HCT116 (cell line): ENCODE data around the gene ACVR1. TPM values are rescaled to one million over a fixed set of nuclear protein-coding genes. Genes with fewer than 3 reads are reported as not detected.

Experiments used
- ATAC-seq: fragments of 200-7000 bp; cut with Tn5 transposase; 2 replicates; pipeline ENCODE4 v1.9.1; 2020; ENCODE audit warnings: mild to moderate bottlenecking, moderate library complexity
- BruUV-seq: library from RNA; stranded (reverse); fragments of 400-500 nt; replicated peaks from 2 replicates; lab custom pipeline; 2021; lab: Mats Ljungman, UMichigan
- CTCF ChIA-PET: fragments of 300-600 bp; sonication (Branson Sonifier 250); formaldehyde crosslinking; loops from one replicate; lab custom pipeline; 2021; ENCODE audit warnings: antibody characterized with exemption; lab: Charles Lee
- POLR2A ChIA-PET: fragments of 300-600, 350-600 bp; sonication (Branson Sonifier 250); formaldehyde crosslinking; loops from one replicate; lab custom pipeline; 2021; ENCODE audit warnings: antibody characterized with exemption; lab: Charles Lee
- RAD21 ChIA-PET, 2 experiments: fragments of 300-600 bp; sonication (Branson Sonifier 250); formaldehyde crosslinking; loops; one replicate each; lab custom pipeline; 2023; ENCODE audit warnings: low total read pairs in 2 of 2; ENCODE audit not compliant: uncharacterized antibody in 2 of 2, unreplicated experiment in 2 of 2, low non-redundant PET in 1 of 2; lab: Charles Lee
- DNase-seq: peaks from one replicate; pipeline ENCODE4 v3.0.0-alpha.2; 2010; ENCODE audit warnings: low read depth, low spot score
- H2AFZ ChIP-seq: fragments of 200-600 bp; shearing (Covaris generic), sonication (generic); 2 replicates; pipeline ENCODE4 v1.6.1; 2017; ENCODE audit warnings: low read depth, mixed run types, mixed read lengths, antibody characterized with exemption, low read length; ENCODE audit not compliant: poor library complexity, severe bottlenecking
- H3K27ac ChIP-seq: 2 replicates; pipeline ENCODE4 v1.5.1; 2012; ENCODE audit warnings: low read depth, low read length
- H3K27me3 ChIP-seq: fragments of 200-600 bp; sonication (generic); 2 replicates; pipeline ENCODE4 v1.6.1; 2016; ENCODE audit warnings: mixed run types, low read length, mixed read lengths; ENCODE audit not compliant: insufficient read depth
- H3K36me3 ChIP-seq, 2 experiments: fragments of 200-500 bp in 1 of 2; fragments of 200-600 bp in 1 of 2; sonication (Bioruptor generic) in 1 of 2; sonication (generic) in 1 of 2; 2 replicates each; pipeline versions ENCODE4 v1.5.1 to v1.6.1; 2014 to 2016; ENCODE audit warnings: low read length in 2 of 2, inconsistent platforms in 1 of 2, mixed read lengths in 1 of 2, mixed run types in 1 of 2; ENCODE audit not compliant: insufficient read depth in 2 of 2, control insufficient read depth in 1 of 2
- H3K4me1 ChIP-seq, 2 experiments: fragments of 200-600 bp in 1 of 2; sonication (generic) in 1 of 2; 2 replicates each; pipeline versions ENCODE4 v1.5.1 to v1.6.1; 2012 to 2017; ENCODE audit warnings: low read length in 2 of 2, inconsistent platforms in 1 of 2, mild to moderate bottlenecking in 1 of 2, mixed read lengths in 1 of 2, mixed run types in 1 of 2, moderate library complexity in 1 of 2; ENCODE audit not compliant: insufficient read depth in 2 of 2, control insufficient read depth in 1 of 2
- H3K4me2 ChIP-seq: fragments of 200-600 bp; sonication (generic); 2 replicates; pipeline ENCODE4 v1.6.1; 2017; ENCODE audit warnings: mixed run types, low read length, mixed read lengths
- H3K4me3 ChIP-seq, 2 experiments: fragments of 200-600 bp in 1 of 2; sonication (generic) in 1 of 2; replicated peaks in 1 of 2; 2 replicates each; pipeline ENCODE4 v1.5.1; 2011 to 2016; ENCODE audit warnings: low read length in 2 of 2, control low read depth in 1 of 2, low read depth in 1 of 2, mild to moderate bottlenecking in 1 of 2, mixed read lengths in 1 of 2, mixed run types in 1 of 2
- H3K79me2 ChIP-seq: fragments of 200-600 bp; sonication (generic); 2 replicates; pipeline ENCODE4 v1.6.1; 2017; ENCODE audit warnings: mild to moderate bottlenecking, mixed run types, low read length, moderate library complexity, mixed read lengths; ENCODE audit not compliant: insufficient read depth
- H3K9ac ChIP-seq: fragments of 200-600 bp; sonication (generic); 2 replicates; pipeline ENCODE4 v1.6.1; 2016; ENCODE audit warnings: low read length, mixed read lengths
- H3K9me2 ChIP-seq: fragments of 200-600 bp; sonication (generic), shearing (Covaris generic); 2 replicates; pipeline ENCODE4 v1.6.1; 2017; ENCODE audit warnings: mixed run types, mild to moderate bottlenecking, moderate library complexity; ENCODE audit not compliant: insufficient read depth
- H3K9me3 ChIP-seq, 2 experiments: fragments of 200-500 bp in 1 of 2; fragments of 200-600 bp in 1 of 2; sonication (Bioruptor generic) in 1 of 2; sonication (generic) in 1 of 2; 2 replicates each; pipeline ENCODE4 v1.6.1; 2014 to 2017; ENCODE audit warnings: low read length in 2 of 2, mixed read lengths in 2 of 2, inconsistent platforms in 1 of 2, low read depth in 1 of 2, mild to moderate bottlenecking in 1 of 2, mixed run types in 1 of 2, moderate library complexity in 1 of 2; ENCODE audit not compliant: control insufficient read depth in 1 of 2, insufficient read depth in 1 of 2
- H4K20me1 ChIP-seq: fragments of 200-600 bp; sonication (generic), shearing (Covaris generic); 2 replicates; pipeline ENCODE4 v1.6.1; 2017; ENCODE audit warnings: mixed run types, mild to moderate bottlenecking, moderate library complexity; ENCODE audit not compliant: insufficient read depth
- CBX3 ChIP-seq: IDR thresholded peaks from 2 replicates; pipeline ENCODE4 v1.6.1; 2012; ENCODE audit warnings: low read depth
- CEBPB ChIP-seq: IDR thresholded peaks from 2 replicates; pipeline ENCODE4 v1.6.1; 2012; ENCODE audit warnings: low read depth
- EGR1 ChIP-seq: IDR thresholded peaks from 2 replicates; pipeline ENCODE4 v1.6.1; 2012; ENCODE audit warnings: low read depth
- ELF1 ChIP-seq: IDR thresholded peaks from 2 replicates; pipeline ENCODE4 v1.6.1; 2012; ENCODE audit warnings: low read depth, borderline replicate concordance
- EZH2 ChIP-seq: fragments of 200-600 bp; sonication (generic); IDR thresholded peaks from 2 replicates; pipeline ENCODE4 v1.6.1; 2017; ENCODE audit warnings: antibody characterized with exemption, mixed run types
- EZH2phosphoT487 ChIP-seq: fragments of 200-600 bp; IDR thresholded peaks from 2 replicates; pipeline ENCODE4 v1.6.1; 2018; ENCODE audit warnings: antibody characterized with exemption, borderline replicate concordance
- JUND ChIP-seq: IDR thresholded peaks from 2 replicates; pipeline ENCODE4 v1.6.1; 2012
- POLR2A ChIP-seq: IDR thresholded peaks from 2 replicates; pipeline ENCODE4 v1.7.0; 2011; ENCODE audit warnings: borderline replicate concordance; ENCODE audit not compliant: insufficient read depth, insufficient read length; ENCODE audit errors: extremely low read depth
- RAD21 ChIP-seq: IDR thresholded peaks from 2 replicates; pipeline ENCODE4 v1.6.1; 2012; ENCODE audit warnings: low read depth, mild to moderate bottlenecking
- SIN3A ChIP-seq: IDR thresholded peaks from 2 replicates; pipeline ENCODE4 v1.6.1; 2012; ENCODE audit warnings: low read depth
- SP1 ChIP-seq: IDR thresholded peaks from 2 replicates; pipeline ENCODE4 v1.6.1; 2012; ENCODE audit warnings: low read depth
- TCF7L2 ChIP-seq: IDR thresholded peaks from 2 replicates; pipeline ENCODE4 v1.7.0; 2011; ENCODE audit warnings: borderline replicate concordance, inconsistent platforms; ENCODE audit not compliant: insufficient read depth, insufficient read length; ENCODE audit errors: extremely low read depth
- intact Hi-C: fragments of 100-400 bp; cut with micrococcal nuclease; formaldehyde crosslinking; loops from 2 replicates; pipeline ENCODE4 v1.10.0; 2022
- total RNA-seq: library from RNA; stranded (reverse); gene quantifications from one replicate; pipeline ENCODE4 v1.2.1, GENCODE V29; 2021; ENCODE audit not compliant: unreplicated experiment
- TF ChIP-seq, protein P1 (sequence below): IDR thresholded peaks from 2 replicates; pipeline ENCODE4 v1.6.1; 2012
- TF ChIP-seq, protein P2 (sequence below): IDR thresholded peaks from 2 replicates; pipeline ENCODE4 v1.6.1; 2011; ENCODE audit warnings: mild to moderate bottlenecking, low read length, moderate library complexity; ENCODE audit not compliant: insufficient replicate concordance; ENCODE audit errors: extremely low read depth
- TF ChIP-seq, protein P3 (sequence below): IDR thresholded peaks from 2 replicates; pipeline ENCODE4 v1.6.1; 2012; ENCODE audit warnings: low read depth

The ACVR1 gene
- total RNA-seq, 1 experiment from 2014 or later: 16.9 TPM

GRCh38 chr2:157857881-157858280 is 18.2 kb downstream of the ACVR1 start:
- BruUV-seq: no TSS peak
- CTCF ChIA-PET: no interaction called here
- DNase-seq: no peak

More at GRCh38 chr2:157857881-157858280, 18.2 kb downstream of the ACVR1 start:
- intact Hi-C loops: no loop called here
- Histone ChIP-seq H3K4me3 (no peak overlapping the region), H3K79me2 (no peaks in the 10 kb centered on the region), H3K9me2 (no peaks in the 10 kb centered on the region), H3K9ac (no peak overlapping the region), H3K36me3 (no peaks in the 10 kb centered on the region)
- TF ChIP-seq CEBPB: no peak
- TF ChIP-seq, protein P1, sequence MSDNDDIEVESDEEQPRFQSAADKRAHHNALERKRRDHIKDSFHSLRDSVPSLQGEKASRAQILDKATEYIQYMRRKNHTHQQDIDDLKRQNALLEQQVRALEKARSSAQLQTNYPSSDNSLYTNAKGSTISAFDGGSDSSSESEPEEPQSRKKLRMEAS: no peak
- TF ChIP-seq EGR1: no peak
- no peak for TF ChIP-seq EZH2
- no peak for TF ChIP-seq EZH2phosphoT487
- TF ChIP-seq, protein P2, sequence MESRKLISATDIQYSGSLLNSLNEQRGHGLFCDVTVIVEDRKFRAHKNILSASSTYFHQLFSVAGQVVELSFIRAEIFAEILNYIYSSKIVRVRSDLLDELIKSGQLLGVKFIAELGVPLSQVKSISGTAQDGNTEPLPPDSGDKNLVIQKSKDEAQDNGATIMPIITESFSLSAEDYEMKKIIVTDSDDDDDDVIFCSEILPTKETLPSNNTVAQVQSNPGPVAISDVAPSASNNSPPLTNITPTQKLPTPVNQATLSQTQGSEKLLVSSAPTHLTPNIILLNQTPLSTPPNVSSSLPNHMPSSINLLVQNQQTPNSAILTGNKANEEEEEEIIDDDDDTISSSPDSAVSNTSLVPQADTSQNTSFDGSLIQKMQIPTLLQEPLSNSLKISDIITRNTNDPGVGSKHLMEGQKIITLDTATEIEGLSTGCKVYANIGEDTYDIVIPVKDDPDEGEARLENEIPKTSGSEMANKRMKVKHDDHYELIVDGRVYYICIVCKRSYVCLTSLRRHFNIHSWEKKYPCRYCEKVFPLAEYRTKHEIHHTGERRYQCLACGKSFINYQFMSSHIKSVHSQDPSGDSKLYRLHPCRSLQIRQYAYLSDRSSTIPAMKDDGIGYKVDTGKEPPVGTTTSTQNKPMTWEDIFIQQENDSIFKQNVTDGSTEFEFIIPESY: no peak
- TF ChIP-seq SIN3A: no peak
- TF ChIP-seq CBX3: no peak
- TF ChIP-seq POLR2A: no peak
- no peak for TF ChIP-seq SP1
- TF ChIP-seq, protein P3, sequence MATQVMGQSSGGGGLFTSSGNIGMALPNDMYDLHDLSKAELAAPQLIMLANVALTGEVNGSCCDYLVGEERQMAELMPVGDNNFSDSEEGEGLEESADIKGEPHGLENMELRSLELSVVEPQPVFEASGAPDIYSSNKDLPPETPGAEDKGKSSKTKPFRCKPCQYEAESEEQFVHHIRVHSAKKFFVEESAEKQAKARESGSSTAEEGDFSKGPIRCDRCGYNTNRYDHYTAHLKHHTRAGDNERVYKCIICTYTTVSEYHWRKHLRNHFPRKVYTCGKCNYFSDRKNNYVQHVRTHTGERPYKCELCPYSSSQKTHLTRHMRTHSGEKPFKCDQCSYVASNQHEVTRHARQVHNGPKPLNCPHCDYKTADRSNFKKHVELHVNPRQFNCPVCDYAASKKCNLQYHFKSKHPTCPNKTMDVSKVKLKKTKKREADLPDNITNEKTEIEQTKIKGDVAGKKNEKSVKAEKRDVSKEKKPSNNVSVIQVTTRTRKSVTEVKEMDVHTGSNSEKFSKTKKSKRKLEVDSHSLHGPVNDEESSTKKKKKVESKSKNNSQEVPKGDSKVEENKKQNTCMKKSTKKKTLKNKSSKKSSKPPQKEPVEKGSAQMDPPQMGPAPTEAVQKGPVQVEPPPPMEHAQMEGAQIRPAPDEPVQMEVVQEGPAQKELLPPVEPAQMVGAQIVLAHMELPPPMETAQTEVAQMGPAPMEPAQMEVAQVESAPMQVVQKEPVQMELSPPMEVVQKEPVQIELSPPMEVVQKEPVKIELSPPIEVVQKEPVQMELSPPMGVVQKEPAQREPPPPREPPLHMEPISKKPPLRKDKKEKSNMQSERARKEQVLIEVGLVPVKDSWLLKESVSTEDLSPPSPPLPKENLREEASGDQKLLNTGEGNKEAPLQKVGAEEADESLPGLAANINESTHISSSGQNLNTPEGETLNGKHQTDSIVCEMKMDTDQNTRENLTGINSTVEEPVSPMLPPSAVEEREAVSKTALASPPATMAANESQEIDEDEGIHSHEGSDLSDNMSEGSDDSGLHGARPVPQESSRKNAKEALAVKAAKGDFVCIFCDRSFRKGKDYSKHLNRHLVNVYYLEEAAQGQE: no peak
- no peak for TF ChIP-seq TCF7L2
- no peak for TF ChIP-seq RAD21
- no peak for TF ChIP-seq JUND
- no peak for TF ChIP-seq ELF1
- TF ChIP-seq, all 23 proteins: peak for 0
- H2AFZ ChIP-seq: no peak overlapping the region
- ATAC-seq: no peak
- H4K20me1 ChIP-seq: no peaks in the 10 kb centered on the region
- H3K27me3 ChIP-seq: no peaks in the 10 kb centered on the region
- ChIA-PET RAD21 (no interaction called here), POLR2A (no interaction called here)
- H3K27ac ChIP-seq: no peak overlapping the region
- no peaks in the 10 kb centered on the region for H3K9me3 ChIP-seq
- no peak overlapping the region for H3K4me2 ChIP-seq
- peaks cover 0 to 24% of the 10 kb centered on the region in 2 experiments; a peak in 2 of 4 replicates for H3K4me1 ChIP-seq
